ENCODE data around the gene FCHSD2.

- TF ChIP-seq CTCF (IDR thresholded peaks at IDR 0.05 in 8 of 11, conservative IDR thresholded peaks at IDR 0.05 in 3 of 11) (no peak), POLR2A (IDR thresholded peaks at IDR 0.05) (no peak), POLR2AphosphoS5 (IDR thresholded peaks at IDR 0.05) (no peak)
These were observed 191.4 kb downstream of the FCHSD2 start for GRCh38 chr11:72950685-72951084.
